Measurements from ENCODE around the gene YDJC. TPM values are rescaled to one million over a fixed set of nuclear protein-coding genes. Genes with fewer than 3 reads are reported as not detected.

Gene YDJC
- total RNA-seq, 2 donors from 2014 or later, result 18.3 to 32.3 TPM

- no peaks in the 10 kb centered on the region for H3K27me3 ChIP-seq (replicated peaks; ENCODE audit: insufficient read depth)
- TF ChIP-seq, protein P1, sequence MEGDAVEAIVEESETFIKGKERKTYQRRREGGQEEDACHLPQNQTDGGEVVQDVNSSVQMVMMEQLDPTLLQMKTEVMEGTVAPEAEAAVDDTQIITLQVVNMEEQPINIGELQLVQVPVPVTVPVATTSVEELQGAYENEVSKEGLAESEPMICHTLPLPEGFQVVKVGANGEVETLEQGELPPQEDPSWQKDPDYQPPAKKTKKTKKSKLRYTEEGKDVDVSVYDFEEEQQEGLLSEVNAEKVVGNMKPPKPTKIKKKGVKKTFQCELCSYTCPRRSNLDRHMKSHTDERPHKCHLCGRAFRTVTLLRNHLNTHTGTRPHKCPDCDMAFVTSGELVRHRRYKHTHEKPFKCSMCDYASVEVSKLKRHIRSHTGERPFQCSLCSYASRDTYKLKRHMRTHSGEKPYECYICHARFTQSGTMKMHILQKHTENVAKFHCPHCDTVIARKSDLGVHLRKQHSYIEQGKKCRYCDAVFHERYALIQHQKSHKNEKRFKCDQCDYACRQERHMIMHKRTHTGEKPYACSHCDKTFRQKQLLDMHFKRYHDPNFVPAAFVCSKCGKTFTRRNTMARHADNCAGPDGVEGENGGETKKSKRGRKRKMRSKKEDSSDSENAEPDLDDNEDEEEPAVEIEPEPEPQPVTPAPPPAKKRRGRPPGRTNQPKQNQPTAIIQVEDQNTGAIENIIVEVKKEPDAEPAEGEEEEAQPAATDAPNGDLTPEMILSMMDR (IDR thresholded peaks at IDR 0.05), result no peak
- DNase-seq (ENCODE audit: low spot score) (no peak), ATAC-seq (ENCODE audit: insufficient number of reproducible peaks, low FRiP score, low read depth) (no peak)
- H3K36me3 ChIP-seq, result no peaks in the 10 kb centered on the region
- peaks cover 0 to 11% of the 10 kb centered on the region in 2 donors for H3K4me1 ChIP-seq (ENCODE audit: control insufficient read depth in 1 of 2, low read depth in 2 of 2)
- no peak overlapping the region for H3K4me3 ChIP-seq
- no peak overlapping the region for H3K27ac ChIP-seq
- H3K9me3 ChIP-seq, result no peaks in the 10 kb centered on the region
Measured at GRCh38 chr22:21632931-21633330, 3.1 kb upstream of the YDJC start.

GRCh38 chr22:21632237-21632895 lies 2.5 kb upstream of the YDJC start, which contains the start of gene CCDC116:
TSS of gene CCDC116 (plus strand) at chr22:21632760. CDS start at chr22:21633182, 422 bp downstream.
- ATAC-seq (ENCODE audit: insufficient number of reproducible peaks, low FRiP score, low read depth) (no peak), DNase-seq (ENCODE audit: low spot score) (no peak)
- peaks cover 0 to 11% of the 10 kb centered on the region in 2 donors for H3K4me1 ChIP-seq (ENCODE audit: control insufficient read depth in 1 of 2, low read depth in 2 of 2)
- H3K9me3 ChIP-seq, result no peaks in the 10 kb centered on the region
- no peaks in the 10 kb centered on the region for H3K36me3 ChIP-seq
- no peak within 1 kb of the TSS for H3K27ac ChIP-seq
- no peaks in the 10 kb centered on the region for H3K27me3 ChIP-seq (replicated peaks; ENCODE audit: insufficient read depth)
- TF ChIP-seq, protein P1 (IDR thresholded peaks at IDR 0.05), result no peak
- H3K4me3 ChIP-seq, result no peak within 1 kb of the TSS

- no peak for DNase-seq (ENCODE audit: low spot score)
- Histone ChIP-seq H3K9me3 (no peaks in the 10 kb centered on the region), H3K27ac (no peak overlapping the region), H3K27me3 (replicated peaks; ENCODE audit: insufficient read depth) (no peaks in the 10 kb centered on the region), H3K36me3 (no peaks in the 10 kb centered on the region), H3K4me1 (ENCODE audit: control insufficient read depth in 1 of 2, low read depth in 2 of 2) (peaks cover 0 to 11% of the 10 kb centered on the region in 2 donors), H3K4me3 (no peak overlapping the region)
- no peak for ATAC-seq (ENCODE audit: insufficient number of reproducible peaks, low FRiP score, low read depth)
- TF ChIP-seq, protein P1 (IDR thresholded peaks at IDR 0.05), result no peak
Measured at GRCh38 chr22:21631025-21631424, 1.2 kb upstream of the YDJC start.

- H3K27me3 ChIP-seq (replicated peaks; ENCODE audit: insufficient read depth), result no peaks in the 10 kb centered on the region
- peak overlapping the region; percentile 99 for H3K4me3 ChIP-seq
- H3K4me1 ChIP-seq (ENCODE audit: control insufficient read depth in 1 of 2, low read depth in 2 of 2), result peaks cover 12 to 29% of the 10 kb centered on the region in 2 donors
- DNase-seq (ENCODE audit: low spot score) (no peak), ATAC-seq (ENCODE audit: insufficient number of reproducible peaks, low FRiP score, low read depth) (no peak)
- H3K9me3 ChIP-seq, result no peaks in the 10 kb centered on the region
- TF ChIP-seq, protein P1 (IDR thresholded peaks at IDR 0.05), result no peak
- no peaks in the 10 kb centered on the region for H3K36me3 ChIP-seq
- peak overlapping the region; percentile 79 to 82 for H3K27ac ChIP-seq
Measured at GRCh38 chr22:21628386-21629254, 1.2 kb downstream of the YDJC start.

Data from thoracic aorta (tissue), 2 donors.